H1 (cell line): Measurements from ENCODE around the gene FAM171A1. TPM values are rescaled to one million over a fixed set of nuclear protein-coding genes. Genes with fewer than 3 reads are reported as not detected.
A peak's percentile ranks its signal among the peaks of the same experiment; 100 is the strongest.

Source experiments
- CTCF ChIA-PET: fragments of 300-600 bp; sonication (Branson Sonifier 250); formaldehyde crosslinking; loops from one replicate; lab custom pipeline; 2021; ENCODE audit not compliant: partially characterized antibody; lab: Charles Lee
- POLR2A ChIA-PET: fragments of 300-600 bp; sonication (Branson Sonifier 250); formaldehyde crosslinking; loops from one replicate; lab custom pipeline; 2021; ENCODE audit warnings: inconsistent platforms; ENCODE audit not compliant: partially characterized antibody; lab: Charles Lee
- DNase-seq, 2 experiments: peaks; one replicate each; pipeline versions ENCODE4 v3.0.0 to v3.0.0-alpha.2; 2010 to 2022; ENCODE audit warnings: low spot score in 2 of 2, low read depth in 1 of 2, mixed read lengths in 1 of 2
- FAIRE-seq: peaks from 2 replicates; lab custom pipeline; 2011; peaks lifted over from hg19 to GRCh38; lab: Jason Lieb, UNC
- H2AFZ ChIP-seq: 2 replicates; pipeline ENCODE4 v1.8.1; 2012; ENCODE audit warnings: low read length, inconsistent platforms
- H2AK5ac ChIP-seq: 2 replicates; pipeline ENCODE4 v1.6.1; 2013; ENCODE audit warnings: low read depth, low read length
- H2BK120ac ChIP-seq: replicated peaks from 2 replicates; pipeline ENCODE3; 2013; ENCODE audit warnings: low read depth, low read length, inconsistent platforms
- H2BK12ac ChIP-seq: 2 replicates; pipeline ENCODE4 v1.6.1; 2013; ENCODE audit warnings: low read depth, low read length
- H2BK15ac ChIP-seq: 2 replicates; pipeline ENCODE4 v1.6.1; 2013; ENCODE audit warnings: low read length
- H2BK20ac ChIP-seq: 2 replicates; pipeline ENCODE4 v1.6.1; 2013; ENCODE audit warnings: low read length
- H2BK5ac ChIP-seq: 2 replicates; pipeline ENCODE4 v1.6.1; 2013; ENCODE audit warnings: low read depth, low read length
- H3K14ac ChIP-seq: 2 replicates; pipeline ENCODE4 v1.6.1; 2013; ENCODE audit warnings: inconsistent platforms; ENCODE audit not compliant: insufficient read length
- H3K18ac ChIP-seq: 2 replicates; pipeline ENCODE4 v1.6.1; 2013; ENCODE audit warnings: low read length; ENCODE audit errors: extremely low read depth
- H3K23ac ChIP-seq: 2 replicates; pipeline ENCODE4 v1.6.1; 2013; ENCODE audit warnings: inconsistent platforms; ENCODE audit not compliant: insufficient read length
- H3K23me2 ChIP-seq: 2 replicates; pipeline ENCODE4 v1.6.1; 2013; ENCODE audit warnings: low read depth, low read length
- H3K27ac ChIP-seq: 2 replicates; pipeline ENCODE4 v1.6.1; 2011; ENCODE audit warnings: low read depth, low read length, inconsistent platforms
- H3K27me3 ChIP-seq, 4 experiments: replicated peaks in 1 of 4; 1 replicate in 1 of 4; 2 replicates in 3 of 4; pipeline versions ENCODE4 v1.6.1 to v1.8.1; 2011 to 2013; ENCODE audit warnings: low read length in 3 of 4, mild to moderate bottlenecking in 3 of 4, inconsistent platforms in 2 of 4, mixed read lengths in 2 of 4, moderate library complexity in 1 of 4; ENCODE audit not compliant: control insufficient read depth in 3 of 4, insufficient read depth in 3 of 4; ENCODE audit errors: extremely low read depth in 1 of 4
- H3K36me3 ChIP-seq, 4 experiments: 2 replicates each; pipeline versions ENCODE4 v1.6.1 to v1.8.1; 2011 to 2013; ENCODE audit warnings: mild to moderate bottlenecking in 4 of 4, low read length in 3 of 4, moderate library complexity in 2 of 4, control low read depth in 1 of 4, inconsistent platforms in 1 of 4; ENCODE audit not compliant: insufficient read depth in 4 of 4, control insufficient read depth in 2 of 4
- H3K4ac ChIP-seq: replicated peaks from 2 replicates; pipeline ENCODE3; 2013; ENCODE audit warnings: low read length, low read depth, mixed read lengths, inconsistent platforms; ENCODE audit not compliant: insufficient read length
- H3K4me1 ChIP-seq, 4 experiments: replicated peaks in 1 of 4; 1 replicate in 1 of 4; 2 replicates in 3 of 4; pipeline versions ENCODE4 v1.6.1 to v1.8.1; 2011 to 2013; ENCODE audit warnings: low read length in 3 of 4, inconsistent platforms in 2 of 4, mixed read lengths in 1 of 4; ENCODE audit not compliant: insufficient read depth in 4 of 4, control insufficient read depth in 3 of 4
- H3K4me2 ChIP-seq, 2 experiments: 2 replicates each; pipeline versions ENCODE4 v1.6.1 to v1.8.1; 2011 to 2013; ENCODE audit warnings: low read depth in 2 of 2, low read length in 2 of 2, control low read depth in 1 of 2, inconsistent platforms in 1 of 2, mild to moderate bottlenecking in 1 of 2; ENCODE audit not compliant: insufficient read depth in 1 of 2
- H3K4me3 ChIP-seq, 4 experiments: fragments of 200-600, 300-600 bp in 1 of 4; sonication (generic), shearing (Covaris generic), sonication (Bioruptor Twin) in 1 of 4; 2 replicates each; pipeline versions ENCODE4 v1.5.1 to v1.8.1; 2011 to 2016; ENCODE audit warnings: low read length in 4 of 4, low read depth in 3 of 4, control low read depth in 2 of 4, inconsistent platforms in 2 of 4, mild to moderate bottlenecking in 2 of 4, mixed read lengths in 1 of 4, moderate library complexity in 1 of 4; ENCODE audit not compliant: insufficient read depth in 2 of 4; ENCODE audit errors: extremely low read depth in 1 of 4
- H3K56ac ChIP-seq: replicated peaks from 2 replicates; pipeline ENCODE3; 2013; ENCODE audit warnings: low read depth, mild to moderate bottlenecking, mixed read lengths, low read length, inconsistent platforms; ENCODE audit not compliant: insufficient read length
- H3K79me1 ChIP-seq: 2 replicates; pipeline ENCODE4 v1.6.1; 2013; ENCODE audit warnings: low read depth, low read length, control low read depth
- H3K79me2 ChIP-seq, 2 experiments: 2 replicates each; pipeline versions ENCODE4 v1.6.1 to v1.8.1; 2012 to 2013; ENCODE audit warnings: low read length in 2 of 2, mild to moderate bottlenecking in 2 of 2, inconsistent platforms in 1 of 2; ENCODE audit not compliant: insufficient read depth in 2 of 2, control insufficient read depth in 1 of 2
- H3K9ac ChIP-seq, 4 experiments: replicated peaks in 1 of 4; 1 replicate in 1 of 4; 2 replicates in 3 of 4; pipeline versions ENCODE4 v1.6.1 to v1.8.1; 2011 to 2013; ENCODE audit warnings: low read depth in 3 of 4, low read length in 3 of 4, control low read depth in 2 of 4, mild to moderate bottlenecking in 2 of 4, moderate library complexity in 2 of 4, inconsistent platforms in 1 of 4; ENCODE audit errors: extremely low read depth in 1 of 4
- H3K9me3 ChIP-seq, 2 experiments: 2 replicates each; pipeline versions ENCODE4 v1.6.1 to v1.8.1; 2012 to 2013; ENCODE audit warnings: mild to moderate bottlenecking in 2 of 2, moderate library complexity in 2 of 2, control low read depth in 1 of 2, inconsistent platforms in 1 of 2, low read depth in 1 of 2, low read length in 1 of 2, mixed read lengths in 1 of 2; ENCODE audit not compliant: insufficient read depth in 2 of 2
- H4K20me1 ChIP-seq, 2 experiments: replicated peaks in 1 of 2; 2 replicates each; pipeline versions ENCODE3 to v1.8.1; 2011 to 2013; ENCODE audit warnings: inconsistent platforms in 2 of 2, low read length in 2 of 2, mild to moderate bottlenecking in 1 of 2; ENCODE audit not compliant: insufficient read depth in 2 of 2, control insufficient read depth in 1 of 2
- H4K5ac ChIP-seq: 2 replicates; pipeline ENCODE4 v1.6.1; 2013; ENCODE audit warnings: low read length, low read depth, mixed read lengths, inconsistent platforms; ENCODE audit not compliant: insufficient read length
- H4K8ac ChIP-seq: 2 replicates; pipeline ENCODE4 v1.8.0; 2013; ENCODE audit warnings: mild to moderate bottlenecking, moderate library complexity, low read length, inconsistent platforms; ENCODE audit not compliant: insufficient read depth; ENCODE audit errors: extremely low read depth
- H4K91ac ChIP-seq: replicated peaks from 2 replicates; pipeline ENCODE3; 2013; ENCODE audit warnings: low read length, mixed read lengths, inconsistent platforms; ENCODE audit not compliant: insufficient read length
- CTCF ChIP-seq, 3 experiments: IDR thresholded peaks; 1 replicate in 2 of 3; 2 replicates in 1 of 3; pipeline versions ENCODE4 v1.5.1 to v1.6.1; 2011; ENCODE audit warnings: low read length in 3 of 3, mild to moderate bottlenecking in 3 of 3, inconsistent platforms in 2 of 3, low read depth in 1 of 3, moderate library complexity in 1 of 3; ENCODE audit not compliant: insufficient read depth in 1 of 3; ENCODE audit errors: control extremely low read depth in 1 of 3
- GTF2F1 ChIP-seq: IDR thresholded peaks from 2 replicates; pipeline ENCODE4 v1.6.1; 2012; ENCODE audit warnings: low read depth, low read length, improper control_type of control experiment, borderline replicate concordance
- PHF8 ChIP-seq: fragments of 200-600 bp; sonication (generic); conservative IDR thresholded peaks from 2 replicates; pipeline ENCODE4 v1.7.1; 2012; ENCODE audit warnings: low read depth, mild to moderate bottlenecking, inconsistent platforms, low read length, moderate library complexity
- RAD21 ChIP-seq, 2 experiments: IDR thresholded peaks in 1 of 2; conservative IDR thresholded peaks in 1 of 2; 2 replicates each; pipeline ENCODE4 v1.6.1; 2011; ENCODE audit warnings: low read depth in 2 of 2, low read length in 2 of 2, improper control_type of control experiment in 1 of 2, inconsistent platforms in 1 of 2, mild to moderate bottlenecking in 1 of 2, moderate library complexity in 1 of 2
- whole genome bisulfite sequencing, 2 experiments: shearing (Covaris generic) in 1 of 2; methylation state at CpG; one replicate each; pipeline versions ENCODE4 v1.1.6 to v1.1.7; 2013 to 2015; ENCODE audit warnings: low lambda C conversion rate in 2 of 2, mixed read lengths in 2 of 2, inconsistent platforms in 1 of 2, low coverage in 1 of 2, missing lambda C conversion rate in 1 of 2; ENCODE audit not compliant: insufficient replicate concordance in 2 of 2, insufficient coverage in 1 of 2, insufficient read length in 1 of 2; ENCODE audit errors: extremely low coverage in 1 of 2, missing lambda C conversion rate in 1 of 2; 5-methylcytosine and 5-hydroxymethylcytosine counted together
- long read RNA-seq, 2 experiments: library from RNA in 1 of 2; library from capped mRNA in 1 of 2; stranded (forward); transcript quantifications; one replicate each; pipeline ENCODE4 v2.0.0, GENCODE V29; 2021; ENCODE audit warnings: inconsistent platforms in 1 of 2
- polyA minus RNA-seq, 3 experiments: library from RNA; depleted of rRNA, polyadenylated mRNA; stranded (reverse); fragments of >200 nt; gene quantifications; 1 replicate in 2 of 3; 2 replicates in 1 of 3; pipeline ENCODE4 v1.2.3, GENCODE V29; 2011
- polyA plus RNA-seq, 7 experiments: library from polyadenylated mRNA; depleted of rRNA in 3 of 7; stranded (reverse) in 5 of 7; unstranded in 2 of 7; fragments of >200 nt in 5 of 7; fragments of 200-250 nt in 2 of 7; gene quantifications; 1 replicate in 5 of 7; 2 replicates in 1 of 7; 4 replicates in 1 of 7; pipeline versions ENCODE4 v1.2.1 to v1.2.3, GENCODE V29; 2011 to 2013; ENCODE audit warnings: missing spikeins in 2 of 7, mixed read lengths in 2 of 7
- total RNA-seq: library from RNA; stranded (reverse); fragmentation: NEBNext Ultra II Directional; extraction: Animal tissue kit (Norgen Biotek cat#: 25700); gene quantifications from 2 replicates; pipeline ENCODE4 v1.2.1, GENCODE V29; 2021

FAM171A1 gene
- total RNA-seq: 40.3 and 42.1 TPM in 2 replicates
- 26.6 and 28.0 TPM in 2 replicates for polyA plus RNA-seq (2011; rRNA removed)
- polyA plus RNA-seq (2011; cell fraction: cytosol; rRNA removed): 25.2 TPM
- 26.1 TPM for polyA plus RNA-seq (2011; cell fraction: nucleus; rRNA removed)
- 28.1 to 33.1 TPM (median 32.9 TPM) in 4 replicates for polyA plus RNA-seq (2012, experiment 1 of 2)
- 16.3 TPM for polyA plus RNA-seq (2012, experiment 2 of 2)
- polyA plus RNA-seq (2013, experiment 1 of 2): 35.1 TPM
- polyA plus RNA-seq (2013, experiment 2 of 2): 38.9 TPM
- 18.9 and 23.3 TPM in 2 replicates for polyA minus RNA-seq (2011; rRNA and poly(A)+ RNA removed)
- 15.6 TPM for polyA minus RNA-seq (2011; cell fraction: cytosol; rRNA and poly(A)+ RNA removed)
- polyA minus RNA-seq (2011; cell fraction: nucleus; rRNA and poly(A)+ RNA removed): 12.9 TPM
- long read RNA-seq, experiment 1, partial matches to known transcripts: 4 of 31 reads
- long read RNA-seq, experiment 1, other reads (novel, unspliced or antisense): 27 of 31 reads
- long read RNA-seq, experiment 2, partial matches to known transcripts: 0 of 2 reads
- long read RNA-seq, experiment 2, other reads (novel, unspliced or antisense): 2 of 2 reads

- H2BK12ac ChIP-seq: no peak within 1 kb of the TSS
- H3K9ac ChIP-seq: peak within 1 kb of the TSS; percentile 12 to 93 (median 58); a peak in 5 of 7 replicates
- no peak within 1 kb of the TSS for H4K5ac ChIP-seq
- H3K27me3 ChIP-seq: 0 out of 7 replicates have a peak, but pooled peaks cover 0 to 3% (median under 1%) of the 10 kb centered on the region in 4 experiments
- H3K79me2 ChIP-seq: peaks cover 0 to 29% of the 10 kb centered on the region in 2 experiments; a peak in 2 of 4 replicates
- peak within 1 kb of the TSS; percentile 71 to 97 for H3K4me2 ChIP-seq
- no peaks in the 10 kb centered on the region for H3K9me3 ChIP-seq
- H4K91ac ChIP-seq: no peak within 1 kb of the TSS
- no peak for FAIRE-seq
- POLR2A ChIA-PET: interaction anchor here (1.0 kb wide), 1 partner anchor 12 kb away, joined by 3 read pairs; no protein-coding TSS in a partner anchor
- H3K4me3 ChIP-seq: peak within 1 kb of the TSS; percentile 41 to 87 (median 67)
- H3K18ac ChIP-seq: peak within 1 kb of the TSS; percentile 27; the same call in 1 of the 2 replicates
- no peaks in the 10 kb centered on the region for H4K20me1 ChIP-seq
- peaks cover 2% of the 10 kb centered on the region; the same call in 1 of the 2 replicates for H3K23me2 ChIP-seq
- H2BK5ac ChIP-seq: no peak within 1 kb of the TSS
- DNase-seq: peak in 1 of 2 experiments; percentile 80
- peaks cover 0 to 11% (median 6%) of the 10 kb centered on the region in 4 experiments; a peak in 6 of 7 replicates for H3K4me1 ChIP-seq
- H3K36me3 ChIP-seq: no peaks in the 10 kb centered on the region
- no peak within 1 kb of the TSS; the same call in 1 of the 2 replicates for H3K27ac ChIP-seq
- H2AK5ac ChIP-seq: no peak within 1 kb of the TSS
- CTCF ChIA-PET: interaction anchor here (0.6 kb wide), 1 partner anchor 224 kb away, joined by 3 read pairs; no protein-coding TSS in a partner anchor
- no peaks in the 10 kb centered on the region for H3K79me1 ChIP-seq
- H4K8ac ChIP-seq: peak within 1 kb of the TSS; percentile 92; the same call in 1 of the 2 replicates
- no peak within 1 kb of the TSS for H3K14ac ChIP-seq
- TF ChIP-seq RAD21 (IDR thresholded peaks at IDR 0.05 in 1 of 2, conservative IDR thresholded peaks at IDR 0.05 in 1 of 2; ENCODE audit: low read depth in 2 of 2, low read length in 2 of 2) (peak; percentile 19 to 62; a peak in 3 of 4 replicates), PHF8 (peak; percentile 37; the same call in 1 of the 2 replicates), GTF2F1 (no peak), CTCF (IDR thresholded peaks at IDR 0.05; ENCODE audit: control extremely low read depth in 1 of 3, insufficient read depth in 1 of 3, low read depth in 1 of 3, low read length in 3 of 3) (peak; percentile 20 to 71 (median 68))
- no peak within 1 kb of the TSS for H2BK20ac ChIP-seq
- no peak within 1 kb of the TSS for H3K23ac ChIP-seq
- H2AFZ ChIP-seq: peak within 1 kb of the TSS; percentile 30; the same call in 1 of the 2 replicates
- WGBS, 2 experiments: 36% methylated on average over 8 of the region's 115 CpGs; no CpG with 5 or more reads in 1 of the 2 experiments
- no peak within 1 kb of the TSS for H2BK15ac ChIP-seq
- no peak within 1 kb of the TSS for H2BK120ac ChIP-seq
- no peak within 1 kb of the TSS for H3K4ac ChIP-seq
- H3K56ac ChIP-seq: no peak within 1 kb of the TSS
Measured at GRCh38 chr10:15370856-15371701, at the start of gene FAM171A1. TSS of gene FAM171A1 (minus strand) at chr10:15371289. CDS start at chr10:15371052, 237 bp downstream.
